Keratinocyte (primary cell): Measurements from ENCODE around the gene PRKAG2. TPM values are rescaled to one million over a fixed set of nuclear protein-coding genes. Genes with fewer than 3 reads are reported as not detected.

Experiments
- DNase-seq: peaks from one replicate; pipeline ENCODE4 v3.0.0-alpha.2; 2011; ENCODE audit warnings: low read depth, missing footprints, low spot score
- FAIRE-seq: peaks from 2 replicates; lab custom pipeline; 2011; peaks lifted over from hg19 to GRCh38; lab: Jason Lieb, UNC
- H2AFZ ChIP-seq: 2 replicates; pipeline ENCODE4 v1.6.0; 2012; ENCODE audit warnings: low read length, control low read depth, inconsistent platforms; ENCODE audit not compliant: control insufficient read depth
- H3K27ac ChIP-seq: 2 replicates; pipeline ENCODE4 v1.5.1; 2011; ENCODE audit warnings: low read length; ENCODE audit not compliant: control insufficient read depth, insufficient read depth
- H3K27me3 ChIP-seq: 3 replicates; pipeline ENCODE4 v1.6.0; 2011; ENCODE audit warnings: low read length; ENCODE audit not compliant: control insufficient read depth, insufficient read depth; ENCODE audit errors: extremely low read depth
- H3K36me3 ChIP-seq, 2 experiments: 2 replicates in 1 of 2; 3 replicates in 1 of 2; pipeline ENCODE4 v1.5.1; 2011; ENCODE audit warnings: low read length in 2 of 2, mild to moderate bottlenecking in 1 of 2; ENCODE audit not compliant: control insufficient read depth in 2 of 2, insufficient read depth in 2 of 2; ENCODE audit errors: extremely low read depth in 1 of 2
- H3K4me1 ChIP-seq: 3 replicates; pipeline ENCODE4 v1.5.1; 2011; ENCODE audit warnings: low read length; ENCODE audit not compliant: control insufficient read depth, insufficient read depth; ENCODE audit errors: extremely low read depth
- H3K4me2 ChIP-seq: 3 replicates; pipeline ENCODE4 v1.6.0; 2011; ENCODE audit warnings: low read depth, low read length; ENCODE audit not compliant: control insufficient read depth, insufficient read depth; ENCODE audit errors: extremely low read depth
- H3K4me3 ChIP-seq, 3 experiments: fragments of 200-600 bp in 1 of 3; sonication (generic) in 1 of 3; 2 replicates in 2 of 3; 3 replicates in 1 of 3; pipeline ENCODE4 v1.5.1; 2011 to 2016; ENCODE audit warnings: low read length in 3 of 3, mild to moderate bottlenecking in 3 of 3, control low read depth in 2 of 3, inconsistent platforms in 1 of 3, low read depth in 1 of 3, mixed read lengths in 1 of 3, mixed run types in 1 of 3, moderate library complexity in 1 of 3; ENCODE audit not compliant: control insufficient read depth in 2 of 3, insufficient read depth in 2 of 3; ENCODE audit errors: extremely low read depth in 1 of 3
- H3K79me2 ChIP-seq: 2 replicates; pipeline ENCODE4 v1.6.0; 2012; ENCODE audit warnings: low read length; ENCODE audit not compliant: control insufficient read depth, insufficient read depth
- H3K9ac ChIP-seq: 3 replicates; pipeline ENCODE4 v1.6.0; 2011; ENCODE audit warnings: low read length; ENCODE audit not compliant: control insufficient read depth, insufficient read depth; ENCODE audit errors: extremely low read depth
- H3K9me1 ChIP-seq: 3 replicates; pipeline ENCODE4 v1.6.0; 2011; ENCODE audit warnings: low read length; ENCODE audit not compliant: control insufficient read depth, insufficient read depth; ENCODE audit errors: extremely low read depth
- H3K9me3 ChIP-seq: 2 replicates; pipeline ENCODE4 v1.5.1; 2012; ENCODE audit warnings: low read depth, low read length; ENCODE audit not compliant: control insufficient read depth
- H4K20me1 ChIP-seq: 3 replicates; pipeline ENCODE4 v1.6.0; 2011; ENCODE audit warnings: low read length; ENCODE audit not compliant: control insufficient read depth, insufficient read depth; ENCODE audit errors: extremely low read depth
- CTCF ChIP-seq, 3 experiments: IDR thresholded peaks in 1 of 3; conservative IDR thresholded peaks in 1 of 3; optimal IDR thresholded peaks in 1 of 3; 2 replicates in 2 of 3; 3 replicates in 1 of 3; pipeline versions ENCODE3 to v1.5.1; 2011; ENCODE audit warnings: low read length in 3 of 3, mild to moderate bottlenecking in 3 of 3, moderate library complexity in 2 of 3, control low read depth in 1 of 3, inconsistent platforms in 1 of 3; ENCODE audit not compliant: insufficient read depth in 2 of 3; ENCODE audit errors: extremely low read depth in 1 of 3
- EZH2 ChIP-seq: IDR thresholded peaks from one replicate; pipeline ENCODE4 v1.6.1; 2012; ENCODE audit warnings: inconsistent platforms, mild to moderate bottlenecking, low read length, moderate library complexity
- dilution Hi-C: fragments of 300-500 bp; cut with MboI; formaldehyde crosslinking; loops from one replicate; pipeline ENCODE4 v1.7.0; 2020; ENCODE audit warnings: low sequenced_read_pairs; ENCODE audit not compliant: extremely low pct_ligation_motif_present
- polyA plus RNA-seq, 5 experiments: library from polyadenylated mRNA; depleted of rRNA in 3 of 5; stranded (reverse) in 3 of 5; stranded (forward) in 1 of 5; unstranded in 1 of 5; fragments of >200 nt; gene quantifications; 1 replicate in 1 of 5; 2 replicates in 3 of 5; 3 replicates in 1 of 5; pipeline versions ENCODE4 v1.2.1 to v1.2.3, GENCODE V29; 2011 to 2012; ENCODE audit warnings: missing spikeins in 2 of 5, low read depth in 1 of 5, low replicate concordance in 1 of 5

Gene PRKAG2
- polyA plus RNA-seq, 1 donor (not counting 4 experiments of a cell fraction or from before 2014, with no cell fraction given): 39.5 TPM

GRCh38 chr7:151873402-151873965 lies 3.4 kb downstream of the PRKAG2 start:
- Histone ChIP-seq H3K9me3 (no peaks in the 10 kb centered on the region), H3K4me2 (no peak overlapping the region), H3K9ac (no peak overlapping the region), H4K20me1 (no peaks in the 10 kb centered on the region), H3K36me3 (no peaks in the 10 kb centered on the region), H3K4me3 (no peak overlapping the region), H3K27me3 (peaks cover 35% of the 10 kb centered on the region), H3K27ac (no peak overlapping the region), H3K9me1 (no peaks in the 10 kb centered on the region), H3K4me1 (peaks cover 14% of the 10 kb centered on the region), H2AFZ (no peak overlapping the region), H3K79me2 (no peaks in the 10 kb centered on the region)
- no peak for FAIRE-seq
- TF ChIP-seq EZH2: no peak
- TF ChIP-seq CTCF (optimal IDR thresholded peaks at IDR 0.05 in 1 of 3, IDR thresholded peaks at IDR 0.05 in 1 of 3, conservative IDR thresholded peaks at IDR 0.05 in 1 of 3; ENCODE audit: extremely low read depth in 1 of 3, insufficient read depth in 2 of 3, low read length in 3 of 3): no peak
- no peak for DNase-seq
- dilution Hi-C loops: no loop called here

DNA sequence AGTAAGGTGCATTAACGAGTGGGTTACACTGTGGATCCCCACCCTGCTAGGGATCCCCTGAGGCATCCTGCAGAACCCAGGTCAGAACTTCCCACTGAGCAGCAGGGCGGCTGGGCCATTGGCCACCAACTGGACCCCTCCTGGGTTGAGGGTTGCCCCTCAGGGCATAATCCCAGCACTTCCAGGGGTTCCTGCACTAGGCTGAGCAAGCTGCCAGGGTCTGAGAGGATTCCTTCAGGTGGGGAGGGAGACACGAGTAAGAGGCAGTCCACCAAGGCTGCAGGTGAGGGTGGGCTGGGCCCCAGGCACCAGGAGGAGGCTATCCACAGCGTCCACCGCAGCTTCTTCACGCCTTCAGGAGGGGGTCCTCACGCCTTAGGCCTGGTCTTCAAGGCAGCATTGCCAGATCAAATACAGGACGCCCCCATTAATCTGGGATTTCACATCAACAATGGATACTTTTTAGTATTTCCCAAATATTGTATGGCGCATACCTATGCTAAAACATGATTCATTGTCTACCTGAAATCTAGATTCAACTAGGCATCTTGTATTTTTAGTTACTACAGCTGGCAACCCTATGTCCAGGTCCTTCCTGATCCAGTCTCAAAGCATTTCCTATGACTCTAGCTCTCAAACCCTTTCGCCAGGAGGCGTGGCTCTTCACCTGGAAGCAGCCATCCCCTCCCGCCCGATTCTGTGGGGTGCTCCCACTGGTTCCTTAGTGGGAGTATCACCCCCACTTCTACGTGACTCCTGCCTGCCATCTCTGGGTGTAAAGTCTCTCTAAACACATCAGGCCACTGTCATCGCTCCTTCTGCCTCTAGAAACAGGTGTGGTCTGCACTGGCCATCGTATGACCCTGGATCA lies 4.1 kb downstream of the PRKAG2 start:
- Histone ChIP-seq H3K79me2 (no peaks in the 10 kb centered on the region), H3K9me1 (no peaks in the 10 kb centered on the region), H3K27me3 (peaks cover 28% of the 10 kb centered on the region), H4K20me1 (no peaks in the 10 kb centered on the region), H3K4me3 (no peak overlapping the region), H3K9ac (no peak overlapping the region), H2AFZ (no peak overlapping the region), H3K36me3 (no peaks in the 10 kb centered on the region), H3K4me2 (no peak overlapping the region), H3K9me3 (no peaks in the 10 kb centered on the region), H3K27ac (no peak overlapping the region), H3K4me1 (peaks cover 14% of the 10 kb centered on the region)
- dilution Hi-C loops: no loop called here
- TF ChIP-seq CTCF (optimal IDR thresholded peaks at IDR 0.05 in 1 of 3, IDR thresholded peaks at IDR 0.05 in 1 of 3, conservative IDR thresholded peaks at IDR 0.05 in 1 of 3; ENCODE audit: extremely low read depth in 1 of 3, insufficient read depth in 2 of 3, low read length in 3 of 3): no peak
- TF ChIP-seq EZH2: no peak
- DNase-seq (no peak), FAIRE-seq (no peak)
